HuH-7.5 (cell line): Measurements from ENCODE around the gene MACROD2.

Source experiments
- DNase-seq: peaks from one replicate; pipeline ENCODE4 v3.0.0; 2011; ENCODE audit warnings: low spot score

MACROD2 gene

GRCh38 chr20:16028923-16029322 lies 2033.6 kb downstream of the MACROD2 start:
- DNase-seq = no peak

- no peak for DNase-seq
Observed at GRCh38 chr20:16030253-16030652, 2034.9 kb downstream of the MACROD2 start.

GRCh38 chr20:16035576-16035975 lies 2040.3 kb downstream of the MACROD2 start:
- DNase-seq = no peak

- DNase-seq = no peak
Observed at GRCh38 chr20:16036331-16036730, 2041.0 kb downstream of the MACROD2 start.

GRCh38 chr20:16040742-16041141 lies 2045.4 kb downstream of the MACROD2 start:
- DNase-seq = no peak

GRCh38 chr20:16042731-16043130 lies 2047.4 kb downstream of the MACROD2 start:
- DNase-seq = no peak

- DNase-seq = no peak
Observed at GRCh38 chr20:16043931-16044330, 2048.6 kb downstream of the MACROD2 start.

- no peak for DNase-seq
Observed at GRCh38 chr20:16048876-16049275, 2053.6 kb downstream of the MACROD2 start.

GRCh38 chr20:16049529-16050093 lies 2054.3 kb downstream of the MACROD2 start:
- no peak for DNase-seq

- DNase-seq = no peak
Observed at GRCh38 chr20:16050366-16050765, 2055.1 kb downstream of the MACROD2 start.

- DNase-seq = no peak
Observed at GRCh38 chr20:16051968-16052367, 2056.7 kb downstream of the MACROD2 start.

GRCh38 chr20:16052456-16052855 lies 2057.1 kb downstream of the MACROD2 start:
- no peak for DNase-seq

- DNase-seq = no peak
Observed at GRCh38 chr20:16054985-16055384, 2059.7 kb downstream of the MACROD2 start.

GRCh38 chr20:16057651-16058050 lies 2062.3 kb downstream of the MACROD2 start:
- DNase-seq = no peak

GRCh38 chr20:16058268-16058667 lies 2063.0 kb downstream of the MACROD2 start:
- DNase-seq = no peak

- no peak for DNase-seq
Observed at GRCh38 chr20:16059841-16060240, 2064.5 kb downstream of the MACROD2 start.

GRCh38 chr20:16061351-16061750 lies 2066.0 kb downstream of the MACROD2 start:
- DNase-seq = no peak

GRCh38 chr20:16062661-16063581 lies 2067.6 kb downstream of the MACROD2 start:
- DNase-seq = no peak

- DNase-seq = no peak
Observed at GRCh38 chr20:16063881-16064280, 2068.6 kb downstream of the MACROD2 start.

GRCh38 chr20:16064989-16065707 lies 2069.8 kb downstream of the MACROD2 start:
- no peak for DNase-seq

GRCh38 chr20:16066571-16066970 lies 2071.3 kb downstream of the MACROD2 start:
- no peak for DNase-seq

GRCh38 chr20:16069389-16070010 lies 2074.2 kb downstream of the MACROD2 start:
- DNase-seq = no peak
